Uterus (tissue), 4 donors: Measurements from ENCODE around the gene GFPT2. TPM values are rescaled to one million over a fixed set of nuclear protein-coding genes. Genes with fewer than 3 reads are reported as not detected.

Source experiments
- DNase-seq, 2 donors: peaks; one replicate each; pipeline ENCODE4 v3.0.0-alpha.2; 2019 to 2020
- H3K27ac ChIP-seq, 2 donors: fragments of 200-600 bp; sonication (generic); 1 replicate in 1 of 2; 2 replicates in 1 of 2; pipeline ENCODE4 v1.5.1; 2016 to 2018
- H3K27me3 ChIP-seq, 2 donors: fragments of 200-600 bp; sonication (generic); one replicate each; pipeline ENCODE4 v1.5.1; 2018 to 2019; ENCODE audit warnings: control low read depth in 1 of 2
- H3K36me3 ChIP-seq, 2 donors: fragments of 200-600 bp; sonication (generic); one replicate each; pipeline ENCODE4 v1.5.1; 2019; ENCODE audit warnings: control low read depth in 1 of 2
- H3K4me1 ChIP-seq, 2 donors: fragments of 200-600 bp; sonication (generic); one replicate each; pipeline ENCODE4 v1.5.1; 2018 to 2019; ENCODE audit warnings: control low read depth in 1 of 2
- H3K4me3 ChIP-seq, 2 donors: fragments of 200-600 bp; sonication (generic); 1 replicate in 1 of 2; 2 replicates in 1 of 2; pipeline ENCODE4 v1.5.1; 2018 to 2019; ENCODE audit warnings: mild to moderate bottlenecking in 1 of 2
- H3K9me3 ChIP-seq, 2 donors: fragments of 200-600 bp; sonication (generic); one replicate each; pipeline ENCODE4 v1.5.1; 2019; ENCODE audit warnings: control low read depth in 1 of 2
- CTCF ChIP-seq, 4 experiments: fragments of 200-600 bp in 2 of 4; fragments of 450-650 bp in 2 of 4; sonication (generic) in 2 of 4; IDR thresholded peaks; one replicate each; pipeline ENCODE4 v1.5.1; 2016 to 2019; ENCODE audit warnings: antibody characterized with exemption in 4 of 4, mild to moderate bottlenecking in 2 of 4, moderate library complexity in 1 of 4
- POLR2A ChIP-seq, 2 donors: fragments of 450-650 bp; IDR thresholded peaks; one replicate each; pipeline ENCODE4 v1.6.1; 2016; ENCODE audit warnings: antibody characterized with exemption in 2 of 2, mild to moderate bottlenecking in 1 of 2, moderate library complexity in 1 of 2
- intact Hi-C: fragments of 100-400 bp; cut with DNase I; formaldehyde crosslinking; loops from one replicate; pipeline ENCODE4 v1.15.1; 2023; ENCODE audit warnings: low total_unique reads
- total RNA-seq, 4 donors: library from RNA; depleted of rRNA in 3 of 4; stranded (reverse); fragments of >200 nt in 3 of 4; gene quantifications; one replicate each; pipeline versions ENCODE4 v1.1.0 to v1.2.4, GENCODE V29; 2014 to 2023
- donor health status: DM: yes; HTN: yes; CAD: no.

Gene GFPT2
- total RNA-seq, 4 donors from 2014 or later = 18.2 to 118 (median 47.8) TPM

DNA sequence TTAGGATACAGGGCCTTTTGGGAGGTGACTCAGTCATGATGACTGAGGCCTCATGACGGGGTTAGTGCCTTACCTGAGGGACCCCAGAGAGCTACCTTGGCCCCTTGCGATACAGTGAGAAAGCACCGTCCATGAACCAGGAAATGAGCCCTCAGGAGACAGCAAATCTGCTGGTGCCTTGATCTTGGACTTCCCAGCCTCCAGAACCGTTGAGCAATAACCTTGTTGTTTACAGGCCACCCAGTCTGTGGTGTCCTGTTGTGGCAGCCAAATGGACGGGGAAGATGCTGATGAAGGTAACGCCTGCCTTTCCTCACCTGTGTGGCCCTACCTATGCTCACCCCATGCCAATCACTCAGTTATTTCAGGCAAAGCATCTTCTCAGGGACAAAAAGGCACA, 5.6 kb upstream of the GFPT2 start:
- intact Hi-C loops = no loop called here
- H3K4me1 ChIP-seq = peaks cover 0 to 5% of the 10 kb centered on the region in 2 donors

DNA sequence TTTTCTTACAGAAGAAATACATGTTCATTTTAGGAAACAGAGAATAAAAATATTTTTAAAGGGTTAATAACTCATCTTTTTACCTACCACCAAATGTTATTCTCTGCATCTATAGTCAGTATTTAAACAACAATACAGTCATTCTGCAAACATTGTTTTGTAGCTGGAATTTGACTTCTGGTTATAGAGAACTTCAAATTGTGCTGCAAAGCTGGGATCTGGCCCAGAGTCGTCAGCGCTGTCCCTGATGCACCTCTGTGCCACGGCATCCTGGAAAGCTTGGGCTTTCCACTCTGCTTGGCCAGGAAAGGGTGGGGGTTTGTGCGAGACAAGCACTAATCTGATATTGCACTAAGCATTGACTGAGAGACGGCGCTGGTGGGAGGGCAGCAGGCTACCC, 5.0 kb upstream of the GFPT2 start:
- TF ChIP-seq POLR2A (IDR thresholded peaks at IDR 0.05) = no peak
- no peak for TF ChIP-seq CTCF (IDR thresholded peaks at IDR 0.05)
- no peak for DNase-seq
- no peak overlapping the region for H3K27ac ChIP-seq
- intact Hi-C loops = no loop called here
- H3K9me3 ChIP-seq = no peaks in the 10 kb centered on the region
- H3K4me3 ChIP-seq = no peak overlapping the region
- H3K36me3 ChIP-seq = no peaks in the 10 kb centered on the region
- H3K4me1 ChIP-seq = peaks cover 0 to 7% of the 10 kb centered on the region in 2 donors
- no peaks in the 10 kb centered on the region for H3K27me3 ChIP-seq

More for the DNA sequence above, 5.6 kb upstream of the GFPT2 start:
- Histone ChIP-seq H3K4me3 (no peak overlapping the region), H3K9me3 (no peaks in the 10 kb centered on the region), H3K36me3 (no peaks in the 10 kb centered on the region), H3K27ac (no peak overlapping the region), H3K27me3 (no peaks in the 10 kb centered on the region)
- no peak for DNase-seq
- TF ChIP-seq POLR2A (IDR thresholded peaks at IDR 0.05) (no peak), CTCF (IDR thresholded peaks at IDR 0.05) (no peak)

GRCh38 chr5:180354966-180355365, 1.8 kb upstream of the GFPT2 start:
- intact Hi-C loops = no loop called here
- TF ChIP-seq CTCF (IDR thresholded peaks at IDR 0.05) (no peak), POLR2A (IDR thresholded peaks at IDR 0.05) (no peak)
- peaks cover 0 to 7% of the 10 kb centered on the region in 2 donors for H3K4me1 ChIP-seq
- H3K27me3 ChIP-seq = no peaks in the 10 kb centered on the region
- no peak overlapping the region for H3K27ac ChIP-seq
- no peak overlapping the region for H3K4me3 ChIP-seq
- no peak for DNase-seq
- no peaks in the 10 kb centered on the region for H3K36me3 ChIP-seq
- no peaks in the 10 kb centered on the region for H3K9me3 ChIP-seq

DNA sequence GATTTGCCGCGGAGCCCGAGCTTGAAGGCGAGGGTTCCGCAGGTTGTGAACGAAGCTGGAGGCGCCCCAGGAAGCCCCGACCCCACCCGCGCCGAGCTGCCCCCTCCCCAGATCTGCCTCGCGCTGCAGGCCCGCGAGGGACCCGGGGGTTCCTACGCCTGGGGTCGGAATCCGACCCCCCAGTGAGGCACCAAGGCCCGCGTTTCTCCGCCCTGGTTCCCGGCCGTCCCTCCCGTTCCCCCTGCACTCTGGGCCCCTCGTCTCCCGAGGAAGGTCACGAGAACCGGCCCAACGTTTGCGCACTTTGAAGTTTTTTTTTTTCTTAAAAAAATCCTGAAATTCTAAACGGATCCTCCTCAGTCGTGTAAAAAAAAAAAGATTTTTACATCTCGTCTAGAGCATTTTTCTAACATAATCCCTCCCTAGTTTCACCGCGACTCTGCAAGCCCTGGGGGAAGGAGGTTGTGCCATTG, 880 bp upstream of the GFPT2 start:
- Histone ChIP-seq H3K36me3 (no peaks in the 10 kb centered on the region), H3K27me3 (no peaks in the 10 kb centered on the region), H3K9me3 (no peaks in the 10 kb centered on the region), H3K27ac (peak overlapping the region; percentile 60 to 90), H3K4me3 (peak overlapping the region; percentile 72 to 78), H3K4me1 (peaks cover 0 to 7% of the 10 kb centered on the region in 2 donors)
- no peak for TF ChIP-seq CTCF (IDR thresholded peaks at IDR 0.05)
- TF ChIP-seq POLR2A (IDR thresholded peaks at IDR 0.05) = no peak
- intact Hi-C loops = no loop called here
- DNase-seq = no peak

DNA sequence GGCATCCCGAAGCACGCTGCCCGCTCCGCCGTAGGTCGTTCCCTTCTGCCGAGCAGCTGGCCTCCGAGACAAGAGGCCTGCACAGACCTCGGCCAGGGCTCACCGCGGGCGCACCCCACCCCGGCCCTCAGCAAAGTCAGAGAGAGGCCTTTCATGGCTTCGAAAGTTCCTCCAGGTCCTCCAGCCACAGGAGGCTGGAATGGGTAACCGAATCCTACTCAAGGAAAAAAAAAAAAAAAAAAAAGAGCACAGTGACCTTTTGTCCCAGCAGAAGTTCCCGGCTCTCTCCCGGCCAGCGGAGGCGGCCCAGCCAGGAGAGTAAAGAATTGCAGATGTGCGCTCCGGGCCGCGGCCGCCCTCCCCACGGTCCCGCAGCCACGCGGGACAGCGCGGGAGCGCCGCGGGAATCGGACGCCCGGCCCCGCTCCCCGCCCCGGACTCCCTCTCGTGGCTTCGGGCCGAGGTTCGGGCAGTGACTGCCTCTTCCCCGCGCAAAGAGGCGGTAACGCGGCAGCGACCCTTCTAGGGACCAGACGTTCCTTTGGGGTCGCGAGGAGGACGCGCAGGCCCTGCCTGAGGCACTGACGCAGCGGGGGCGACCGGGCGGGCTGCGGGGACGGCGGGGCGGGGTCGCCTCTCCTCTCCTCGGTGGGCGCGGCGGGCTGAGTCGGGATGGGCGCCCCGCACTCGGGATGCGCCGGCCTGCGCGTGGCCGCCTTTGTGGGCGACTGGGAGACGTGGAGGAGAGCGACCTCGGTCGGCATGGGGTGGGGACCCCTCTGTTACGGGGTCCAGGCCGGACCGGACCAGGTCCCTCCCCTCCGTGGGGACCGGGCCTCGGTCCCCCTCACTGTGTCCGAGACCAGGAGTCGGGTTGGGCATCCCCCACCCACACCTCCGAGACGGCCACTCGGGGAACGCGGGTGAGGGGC, 754 bp downstream of the GFPT2 start:
- peak; percentile 57 to 63 for DNase-seq

More for the DNA sequence above, 754 bp downstream of the GFPT2 start:
- intact Hi-C loops = no loop called here
- Histone ChIP-seq H3K4me3 (peak overlapping the region; percentile 72 to 78), H3K36me3 (no peaks in the 10 kb centered on the region), H3K4me1 (peaks cover 0 to 7% of the 10 kb centered on the region in 2 donors), H3K27me3 (no peaks in the 10 kb centered on the region), H3K9me3 (no peaks in the 10 kb centered on the region), H3K27ac (peak overlapping the region; percentile 71 to 90)
- TF ChIP-seq CTCF (IDR thresholded peaks at IDR 0.05) (peak in 1 of 4 experiments; percentile 3), POLR2A (IDR thresholded peaks at IDR 0.05) (peak in 1 of 2 donors; percentile 10)
